Gastrocnemius medialis (tissue), 4 donors: ENCODE data around the gene DAB2IP.

Experiments
- CTCF ChIP-seq, 5 experiments: fragments of 450-650 bp in 3 of 5; fragments of 200-600 bp in 2 of 5; sonication (generic) in 2 of 5; IDR thresholded peaks in 4 of 5; conservative IDR thresholded peaks in 1 of 5; 1 replicate in 4 of 5; 2 replicates in 1 of 5; pipeline ENCODE4 v1.5.1; 2016 to 2019; ENCODE audit warnings: antibody characterized with exemption in 5 of 5, mild to moderate bottlenecking in 3 of 5, moderate library complexity in 3 of 5
- POLR2A ChIP-seq, 2 donors: fragments of 450-650 bp; IDR thresholded peaks; one replicate each; pipeline ENCODE4 v1.6.1; 2017; ENCODE audit warnings: antibody characterized with exemption in 2 of 2, mild to moderate bottlenecking in 2 of 2, moderate library complexity in 2 of 2

- TF ChIP-seq POLR2A (IDR thresholded peaks at IDR 0.05) (no peak), CTCF (IDR thresholded peaks at IDR 0.05 in 4 of 5, conservative IDR thresholded peaks at IDR 0.05 in 1 of 5) (no peak)
Measured at GRCh38 chr9:121608168-121608853, 43.1 kb upstream of the DAB2IP start.
